Spinal cord (tissue), 10 donors: Measurements from ENCODE around the gene TARS2. TPM values are rescaled to one million over a fixed set of nuclear protein-coding genes. Genes with fewer than 3 reads are reported as not detected.

ENCODE experiments used
- DNase-seq, 6 donors: peaks; one replicate each; pipeline versions ENCODE4 v3.0.0 to v3.0.0-alpha.2; 2013 to 2015; ENCODE audit warnings: low spot score in 6 of 6, low read depth in 4 of 6
- H3K27ac ChIP-seq: one replicate; pipeline ENCODE4 v1.5.1; 2013; ENCODE audit warnings: low read depth, low read length, control low read depth
- H3K27me3 ChIP-seq: one replicate; pipeline ENCODE4 v1.6.1; 2013; ENCODE audit warnings: low read length; ENCODE audit not compliant: control insufficient read depth, insufficient read depth
- H3K36me3 ChIP-seq: one replicate; pipeline ENCODE4 v1.6.1; 2013; ENCODE audit warnings: low read length; ENCODE audit not compliant: control insufficient read depth, insufficient read depth
- H3K4me1 ChIP-seq: one replicate; pipeline ENCODE4 v1.6.1; 2013; ENCODE audit warnings: low read length; ENCODE audit not compliant: control insufficient read depth, insufficient read depth
- H3K4me3 ChIP-seq: one replicate; pipeline ENCODE4 v1.5.1; 2013; ENCODE audit warnings: low read depth, low read length, control low read depth
- H3K9me3 ChIP-seq: one replicate; pipeline ENCODE4 v1.6.1; 2013; ENCODE audit warnings: low read length; ENCODE audit not compliant: control insufficient read depth, insufficient read depth
- WGBS: methylation state at CpG from one replicate; pipeline ENCODE4 v1.1.5; 2013; ENCODE audit warnings: missing lambda C conversion rate; ENCODE audit not compliant: insufficient coverage; 5-methylcytosine and 5-hydroxymethylcytosine counted together
- polyA plus RNA-seq, 2 donors: library from polyadenylated mRNA; unstranded; fragments of 120-200 nt; gene quantifications; one replicate each; pipeline ENCODE4 v1.2.1, GENCODE V29; 2013; ENCODE audit not compliant: insufficient read length in 2 of 2
- total RNA-seq, 2 donors: library from RNA; depleted of rRNA in 1 of 2; stranded (reverse); fragments of 120-200 nt in 1 of 2; fragments of >200 nt in 1 of 2; gene quantifications; one replicate each; pipeline versions ENCODE4 v1.2.3 to v1.2.4, GENCODE V29; 2013 to 2014
- donor health status: healthy.

The TARS2 gene
- total and polyA plus RNA-seq, 4 donors, result 22.7 to 45.9 (median 27.9) TPM

- Histone ChIP-seq H3K36me3 (peaks cover 86% of the 10 kb centered on the region), H3K4me3 (no peak overlapping the region), H3K4me1 (no peaks in the 10 kb centered on the region), H3K27ac (no peak overlapping the region), H3K9me3 (no peaks in the 10 kb centered on the region), H3K27me3 (no peaks in the 10 kb centered on the region)
- over 99% methylated on average over 9 of the region's 10 CpGs for WGBS
- no peak for DNase-seq
Observed at GRCh38 chr1:150498342-150498741, 11.1 kb downstream of the TARS2 start.

DNA sequence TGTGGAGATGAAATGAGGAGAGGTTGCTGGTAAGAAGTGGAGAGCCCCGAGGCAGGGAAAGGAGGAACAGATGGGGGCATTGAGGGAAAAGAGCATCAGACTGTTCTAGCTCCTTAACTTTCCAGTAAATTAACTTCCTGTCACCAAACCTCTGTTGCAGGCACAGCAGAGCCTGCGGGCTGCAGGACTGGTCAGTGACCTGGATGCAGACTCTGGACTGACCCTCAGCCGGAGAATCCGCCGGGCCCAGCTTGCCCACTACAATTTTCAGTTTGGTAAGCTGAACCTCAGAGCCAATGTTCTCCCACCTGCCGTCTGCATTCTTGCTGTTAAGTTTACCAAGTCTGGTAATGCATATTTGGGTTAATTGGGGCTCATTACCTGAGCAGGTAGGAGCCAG lies 18.2 kb downstream of the TARS2 start:
- WGBS, result 93% methylated on average over 5 of the region's 6 CpGs

DNA sequence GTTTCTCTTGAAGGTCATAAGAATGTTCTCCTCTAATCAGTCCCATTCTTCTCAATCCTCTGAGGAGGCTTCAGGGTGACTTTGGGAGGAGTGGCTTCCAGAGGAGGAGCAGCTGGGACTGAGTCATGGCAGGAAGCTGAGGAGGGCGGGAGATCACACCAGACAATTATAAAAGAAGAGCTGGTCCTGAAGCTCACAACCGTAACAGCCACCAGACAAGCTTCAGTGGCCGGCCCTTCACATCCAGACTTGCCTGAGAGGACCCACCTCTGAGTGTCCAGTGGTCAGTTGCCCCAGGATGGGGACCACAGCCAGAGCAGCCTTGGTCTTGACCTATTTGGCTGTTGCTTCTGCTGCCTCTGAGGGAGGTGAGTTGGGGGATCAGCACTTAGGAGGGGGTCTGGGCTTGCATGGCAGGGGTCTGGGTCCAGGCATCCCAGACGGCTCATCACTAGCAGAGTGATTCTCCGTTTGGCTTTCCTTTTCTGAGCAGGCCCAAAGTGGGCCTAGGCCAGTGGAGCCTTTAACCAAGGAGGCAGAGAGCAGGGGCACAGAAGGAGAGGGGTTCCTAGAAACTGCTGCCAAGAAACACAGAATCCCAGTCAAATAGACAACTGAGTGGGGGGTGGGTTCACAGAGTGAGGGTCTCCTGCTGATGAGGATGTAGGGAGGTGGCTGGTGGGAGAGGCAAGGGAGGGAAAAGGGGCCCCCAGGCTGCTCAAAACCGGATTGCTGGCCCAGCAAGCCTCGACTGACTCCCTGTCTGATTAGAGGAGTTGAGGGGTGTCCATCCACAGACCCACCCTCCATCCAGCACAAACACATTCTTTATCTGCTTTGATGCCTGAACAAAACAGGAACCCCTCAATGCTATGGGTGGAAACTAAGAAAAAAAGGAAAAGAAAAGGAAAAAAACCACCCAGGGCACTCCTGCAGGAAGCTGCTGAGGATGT lies 21.0 kb downstream of the TARS2 start, which contains the start of gene ECM1:
Gene ECM1 (plus strand): TSS at position 198 of the 953 bp plus-strand sequence. CDS start 101 bp downstream, at position 299.
- DNase-seq, result no peak
- peak within 1 kb of the TSS; percentile 69 for H3K27ac ChIP-seq
- H3K4me1 ChIP-seq, result peaks cover 9% of the 10 kb centered on the region
- no peaks in the 10 kb centered on the region for H3K27me3 ChIP-seq
- 69% methylated on average over 5 of the region's 7 CpGs for WGBS
- peaks cover 81% of the 10 kb centered on the region for H3K36me3 ChIP-seq
- H3K9me3 ChIP-seq, result no peaks in the 10 kb centered on the region
- no peak within 1 kb of the TSS for H3K4me3 ChIP-seq

More for the DNA sequence above, 18.2 kb downstream of the TARS2 start:
- Histone ChIP-seq H3K27me3 (no peaks in the 10 kb centered on the region), H3K4me1 (peaks cover 9% of the 10 kb centered on the region), H3K9me3 (no peaks in the 10 kb centered on the region), H3K27ac (peak overlapping the region; percentile 6), H3K4me3 (no peak overlapping the region), H3K36me3 (peaks cover 75% of the 10 kb centered on the region)
- no peak for DNase-seq

DNA sequence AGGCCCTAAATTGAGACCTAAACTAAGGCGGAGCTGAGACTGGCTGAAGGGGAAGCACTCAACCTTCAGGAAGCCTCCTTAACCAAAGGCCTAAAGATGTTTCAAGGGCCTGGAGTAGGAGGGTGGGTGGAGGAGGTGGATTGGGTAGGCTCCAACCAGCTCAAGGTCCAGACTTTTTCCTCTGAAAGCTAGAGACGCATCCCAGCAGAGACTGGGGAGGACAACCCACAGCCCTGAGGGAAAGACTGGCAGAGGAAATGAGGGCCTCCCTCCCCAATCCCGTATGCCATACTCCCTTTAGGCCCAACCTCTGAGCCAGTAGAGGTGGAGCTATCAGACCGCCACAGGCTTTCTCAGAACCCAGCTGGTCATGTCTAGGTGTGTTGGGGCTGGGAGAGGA lies 21.8 kb downstream of the TARS2 start:
- H3K36me3 ChIP-seq, result peaks cover 79% of the 10 kb centered on the region
- H3K4me3 ChIP-seq, result no peak overlapping the region
- H3K27me3 ChIP-seq, result no peaks in the 10 kb centered on the region
- no peaks in the 10 kb centered on the region for H3K9me3 ChIP-seq
- DNase-seq, result no peak
- WGBS, result 100% methylated on average over 1 of the region's 4 CpGs
- peaks cover 9% of the 10 kb centered on the region for H3K4me1 ChIP-seq
- H3K27ac ChIP-seq, result no peak overlapping the region

DNA sequence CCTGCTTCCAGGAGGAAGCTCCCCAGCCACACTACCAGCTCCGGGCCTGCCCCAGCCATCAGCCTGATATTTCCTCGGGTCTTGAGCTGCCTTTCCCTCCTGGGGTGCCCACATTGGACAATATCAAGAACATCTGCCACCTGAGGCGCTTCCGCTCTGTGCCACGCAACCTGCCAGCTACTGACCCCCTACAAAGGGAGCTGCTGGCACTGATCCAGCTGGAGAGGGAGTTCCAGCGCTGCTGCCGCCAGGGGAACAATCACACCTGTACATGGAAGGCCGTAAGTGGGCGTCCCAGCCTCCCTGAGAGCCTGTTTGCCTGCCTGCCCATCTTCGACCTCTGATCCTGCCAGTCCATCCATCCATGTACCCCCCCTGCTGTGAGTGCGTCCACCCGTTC lies 24.3 kb downstream of the TARS2 start:
- H3K9me3 ChIP-seq, result no peaks in the 10 kb centered on the region
- H3K27me3 ChIP-seq, result no peaks in the 10 kb centered on the region
- H3K4me1 ChIP-seq, result peaks cover 26% of the 10 kb centered on the region
- H3K4me3 ChIP-seq, result no peak overlapping the region
- H3K36me3 ChIP-seq, result peaks cover 55% of the 10 kb centered on the region
- 79% methylated on average over 12 of the region's 12 CpGs for WGBS
- no peak for DNase-seq
- no peak overlapping the region for H3K27ac ChIP-seq

DNA sequence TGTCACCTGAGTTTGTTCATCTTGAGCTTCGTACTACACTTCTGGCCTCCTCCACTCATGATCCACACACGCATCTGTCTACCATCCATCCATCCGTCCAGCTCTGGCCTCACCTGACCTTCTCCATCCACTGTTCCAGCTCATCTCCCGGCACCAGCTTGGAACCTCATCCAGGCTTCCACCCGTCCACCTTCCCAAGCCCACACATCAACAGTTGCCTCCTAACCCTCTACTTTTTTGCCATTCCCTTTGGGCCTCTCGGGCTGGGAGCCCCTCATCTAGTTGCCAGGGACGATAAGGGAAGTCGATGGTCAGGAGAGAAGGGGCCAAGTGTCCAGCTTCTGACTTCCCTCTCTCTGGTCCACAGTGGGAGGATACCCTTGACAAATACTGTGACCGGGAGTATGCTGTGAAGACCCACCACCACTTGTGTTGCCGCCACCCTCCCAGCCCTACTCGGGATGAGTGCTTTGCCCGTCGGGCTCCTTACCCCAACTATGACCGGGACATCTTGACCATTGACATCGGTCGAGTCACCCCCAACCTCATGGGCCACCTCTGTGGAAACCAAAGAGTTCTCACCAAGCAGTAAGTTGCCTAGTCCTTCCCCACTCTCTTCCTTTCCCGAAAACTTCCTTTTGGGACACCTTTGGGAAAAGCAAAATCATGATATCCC lies 24.9 kb downstream of the TARS2 start:
- Histone ChIP-seq H3K4me1 (peaks cover 29% of the 10 kb centered on the region), H3K36me3 (peaks cover 50% of the 10 kb centered on the region), H3K9me3 (no peaks in the 10 kb centered on the region), H3K4me3 (no peak overlapping the region), H3K27ac (no peak overlapping the region), H3K27me3 (no peaks in the 10 kb centered on the region)
- DNase-seq, result no peak
- 96% methylated on average over 17 of the region's 17 CpGs for WGBS

DNA sequence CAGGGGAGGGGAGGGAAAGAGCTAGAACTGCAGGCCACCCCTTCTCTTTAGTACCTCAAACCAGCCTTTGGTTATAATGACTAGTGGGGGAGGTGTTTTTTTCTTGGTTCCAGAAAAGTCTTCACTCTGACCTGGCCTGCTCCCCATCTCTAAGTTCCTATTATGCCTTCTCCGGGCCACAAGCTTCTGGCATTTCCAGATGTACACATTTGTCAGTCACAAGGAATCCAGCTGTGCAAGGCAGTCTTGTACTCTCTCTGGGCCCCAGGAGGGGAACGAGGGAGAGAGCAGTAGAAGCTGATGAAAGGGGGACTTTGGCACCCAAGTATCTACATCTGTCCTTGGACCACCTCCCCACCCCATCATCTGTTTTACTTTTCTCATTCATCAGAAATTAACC lies 25.6 kb downstream of the TARS2 start:
- Histone ChIP-seq H3K27me3 (no peaks in the 10 kb centered on the region), H3K36me3 (peaks cover 45% of the 10 kb centered on the region), H3K27ac (no peak overlapping the region), H3K4me3 (no peak overlapping the region), H3K9me3 (no peaks in the 10 kb centered on the region), H3K4me1 (peaks cover 28% of the 10 kb centered on the region)
- DNase-seq, result no peak
- 80% methylated on average over 1 of the region's 2 CpGs for WGBS

DNA sequence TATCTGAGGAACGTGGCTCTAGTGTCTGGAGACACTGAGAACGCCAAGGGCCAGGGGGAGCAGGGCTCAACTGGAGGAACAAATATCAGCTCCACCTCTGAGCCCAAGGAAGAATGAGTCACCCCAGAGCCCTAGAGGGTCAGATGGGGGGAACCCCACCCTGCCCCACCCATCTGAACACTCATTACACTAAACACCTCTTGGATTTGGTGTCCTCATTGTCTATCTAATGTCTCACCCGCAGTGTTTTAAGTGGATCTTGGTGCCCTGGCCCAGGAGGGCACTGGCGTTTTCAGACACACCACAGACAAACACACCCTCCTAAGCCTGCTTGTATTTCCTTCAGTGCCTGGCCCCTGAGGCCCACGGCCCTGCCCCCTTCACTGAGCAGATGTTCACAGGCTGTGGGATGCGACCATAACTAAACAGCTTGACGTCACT lies 26.2 kb downstream of the TARS2 start:
- WGBS, result 73% methylated on average over 7 of the region's 7 CpGs
- H3K4me1 ChIP-seq, result peaks cover 23% of the 10 kb centered on the region
- DNase-seq, result no peak
- peaks cover 40% of the 10 kb centered on the region for H3K36me3 ChIP-seq
- no peaks in the 10 kb centered on the region for H3K27me3 ChIP-seq
- H3K27ac ChIP-seq, result no peak overlapping the region
- no peaks in the 10 kb centered on the region for H3K9me3 ChIP-seq
- H3K4me3 ChIP-seq, result no peak overlapping the region

- WGBS, result 95% methylated on average over 9 of the region's 9 CpGs
- Histone ChIP-seq H3K9me3 (no peaks in the 10 kb centered on the region), H3K4me3 (no peak overlapping the region), H3K27ac (no peak overlapping the region), H3K4me1 (peaks cover 20% of the 10 kb centered on the region), H3K27me3 (no peaks in the 10 kb centered on the region), H3K36me3 (peaks cover 34% of the 10 kb centered on the region)
- no peak for DNase-seq
Observed at GRCh38 chr1:150514260-150514659, 27.0 kb downstream of the TARS2 start.
